Dedifferentiated amniotic fluid mesenchymal stem cell (primary cell): ENCODE measurements around the gene CEP120.
"Not testable (repeated sequence)": the region's sequence is repeated elsewhere in the genome, so short reads cannot be mapped to it uniquely, and the experiment has no call there.

Experiments
- DNase-seq: peaks from one replicate; pipeline ENCODE4 v3.0.0-alpha.2; 2016; ENCODE audit errors: extremely low spot score

The CEP120 gene

DNA sequence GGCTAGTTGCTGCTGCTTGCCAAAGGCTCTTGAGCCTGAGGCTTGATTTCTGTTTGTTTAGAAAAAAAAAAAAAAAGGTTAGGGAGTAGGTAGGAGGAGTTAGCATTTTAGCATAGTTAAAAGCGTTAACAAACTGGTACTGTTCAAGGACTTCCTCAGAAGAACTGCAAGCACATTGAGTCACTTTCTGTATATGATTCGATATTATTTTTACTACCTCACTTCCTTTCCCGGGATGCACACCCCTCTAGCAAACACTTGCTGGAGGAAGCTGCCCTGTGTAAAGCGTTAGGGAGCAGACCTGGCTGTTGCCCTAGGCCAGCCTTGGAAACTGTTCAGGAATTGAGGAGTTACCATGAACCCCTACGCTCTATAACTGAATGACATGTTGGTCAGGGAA is 15.7 kb upstream of the CEP120 start:
- no peak for DNase-seq

DNA sequence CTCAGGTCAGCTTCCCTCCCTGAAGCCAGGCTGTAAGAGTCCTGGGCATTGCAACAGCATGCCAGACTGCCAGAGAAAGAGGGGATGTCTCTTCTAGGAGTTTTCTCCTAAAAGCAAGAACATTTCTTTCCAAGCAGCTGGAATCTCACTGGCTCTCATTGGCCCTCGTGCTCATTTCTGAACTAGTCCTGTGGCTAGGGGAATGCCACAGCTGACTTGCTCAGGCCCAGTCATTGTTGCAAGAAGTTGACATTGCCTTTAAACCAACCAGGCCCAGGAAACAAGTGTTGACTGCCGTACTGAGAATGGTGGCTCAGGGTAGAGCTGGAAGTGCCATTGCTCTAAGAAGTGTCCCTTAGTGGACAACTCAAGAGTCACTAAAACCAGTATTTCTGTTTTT is 15.0 kb upstream of the CEP120 start:
- no peak for DNase-seq

DNA sequence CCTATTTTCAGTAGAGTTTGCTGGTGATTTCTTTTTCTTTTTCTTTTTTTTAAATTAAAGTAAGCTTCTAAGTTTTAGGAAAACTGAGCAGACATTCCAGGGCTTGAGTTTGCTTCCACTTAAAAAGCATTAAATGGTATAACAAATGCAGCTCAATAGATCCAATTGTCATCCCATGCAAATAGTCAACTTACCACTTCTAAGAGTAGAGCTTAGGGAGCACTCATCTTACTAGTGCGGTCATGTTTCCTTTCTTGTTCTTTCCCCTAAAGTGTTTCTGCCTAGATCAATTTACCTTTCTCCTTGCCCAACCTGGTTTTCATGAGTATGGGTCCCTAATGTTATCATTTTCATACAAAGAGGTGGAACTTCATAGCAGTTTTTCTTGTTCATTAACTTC is 13.0 kb upstream of the CEP120 start:
- DNase-seq: no peak

DNA sequence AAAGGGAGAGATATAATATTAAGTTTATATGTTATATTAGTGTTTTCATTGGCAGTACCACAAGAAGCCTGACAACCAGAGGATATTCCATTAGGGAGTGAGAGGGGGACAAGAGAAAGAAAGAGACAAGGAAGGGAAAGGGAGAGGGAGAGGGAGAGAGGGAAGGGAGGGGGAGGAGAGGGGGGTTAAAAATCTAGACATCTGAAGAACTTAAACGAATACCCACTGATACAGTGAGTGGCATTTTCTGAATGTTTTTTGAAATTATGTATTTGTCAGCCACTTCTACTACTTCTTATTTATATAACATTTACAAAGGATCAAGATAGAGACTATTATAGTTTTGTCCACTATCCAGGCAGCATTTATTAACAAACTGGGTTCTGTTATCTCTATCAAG is 11.6 kb upstream of the CEP120 start:
- no peak for DNase-seq

DNA sequence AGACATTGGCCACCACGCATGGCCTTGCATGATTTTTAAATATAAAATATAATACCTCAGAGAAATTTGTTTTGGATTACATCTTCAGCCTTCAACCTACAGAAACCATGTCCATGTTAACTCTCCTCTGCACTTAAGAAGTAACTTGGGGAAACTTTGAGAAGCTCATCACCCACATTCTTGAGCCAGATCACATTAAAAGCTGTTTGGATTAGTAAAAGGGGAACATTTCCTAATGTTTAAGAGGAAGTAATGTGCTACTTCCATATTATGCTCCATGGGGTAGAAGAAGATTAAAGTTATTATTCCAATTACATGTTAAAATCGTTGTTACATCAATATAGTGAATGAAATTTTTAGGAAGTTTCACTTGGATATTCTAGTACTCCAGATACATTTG is 10.4 kb upstream of the CEP120 start:
- DNase-seq: no peak

DNA sequence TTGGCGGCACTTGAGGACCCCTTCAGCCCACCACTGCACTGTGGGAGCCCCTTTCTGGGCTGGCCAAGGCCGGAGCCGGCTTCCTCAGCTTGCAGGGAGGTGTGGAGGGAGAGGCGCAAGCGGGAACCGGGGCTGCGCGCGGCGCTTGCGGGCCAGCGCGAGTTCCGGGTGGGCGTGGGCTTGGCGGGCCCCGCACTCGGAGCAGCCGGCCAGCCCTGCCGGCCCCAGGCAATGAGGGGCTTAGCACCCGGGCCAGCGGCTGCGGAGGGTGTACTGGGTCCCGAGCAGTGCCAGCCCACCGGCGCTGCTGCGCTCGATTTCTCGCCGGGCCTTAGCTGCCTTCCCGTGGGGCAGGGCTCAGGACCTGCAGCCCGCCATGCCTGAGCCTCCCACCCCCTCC is 7.2 kb upstream of the CEP120 start:
- DNase-seq: not testable (repeated sequence)

DNA sequence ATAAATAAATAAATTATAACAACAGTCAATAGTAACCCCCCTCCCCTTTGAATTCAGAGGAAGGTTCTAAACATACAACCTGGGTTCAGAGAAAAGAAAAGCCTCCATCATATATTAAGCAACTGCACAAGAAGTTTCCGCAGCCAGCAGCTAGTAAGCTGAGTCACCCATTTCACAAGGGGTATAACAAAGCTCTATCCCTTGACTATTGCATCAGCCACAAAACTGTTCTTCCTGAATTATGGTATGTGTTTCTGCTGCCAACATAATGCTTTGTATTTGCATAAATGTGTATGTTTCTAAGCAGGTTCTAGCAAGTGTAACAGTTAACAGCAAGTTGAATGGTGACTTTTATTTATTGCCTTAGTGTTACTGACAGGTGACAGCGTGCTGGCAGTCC is 6.8 kb upstream of the CEP120 start:
- DNase-seq: peak; percentile 90

DNA sequence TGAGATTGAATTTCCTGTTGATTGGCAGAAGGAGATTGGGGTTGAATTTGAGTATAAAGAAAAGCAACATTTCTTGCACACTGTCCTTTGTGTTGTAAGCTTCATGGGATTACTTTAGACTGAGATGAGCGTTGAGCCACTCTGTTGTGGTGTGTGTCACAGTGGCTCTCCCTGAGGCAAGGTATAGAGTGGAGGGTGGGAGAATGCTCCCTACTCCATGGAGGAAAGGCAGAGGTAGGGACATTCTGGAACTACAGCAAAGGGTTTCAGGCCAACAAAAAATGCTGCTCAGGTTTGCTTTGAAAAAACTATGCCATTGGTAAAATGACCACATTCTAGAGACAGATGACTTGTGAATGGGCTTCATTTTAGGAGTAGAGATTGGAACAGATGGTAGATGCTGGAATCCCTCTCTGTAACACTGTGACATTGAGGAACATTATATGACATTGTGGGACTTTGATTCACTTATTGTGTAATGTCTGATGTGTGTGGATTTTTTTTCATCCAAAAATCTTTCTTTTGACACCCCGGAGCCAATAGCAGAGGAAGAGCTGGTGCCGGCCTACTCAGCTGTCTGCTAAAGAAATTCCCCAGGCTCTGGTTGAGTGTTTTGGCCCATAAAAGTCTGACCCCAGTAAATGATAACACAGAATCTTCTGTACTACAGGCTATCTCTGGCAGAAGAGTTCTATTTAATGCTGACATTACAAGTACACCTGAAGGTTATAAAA is 6.2 kb upstream of the CEP120 start:
- no peak for DNase-seq

DNA sequence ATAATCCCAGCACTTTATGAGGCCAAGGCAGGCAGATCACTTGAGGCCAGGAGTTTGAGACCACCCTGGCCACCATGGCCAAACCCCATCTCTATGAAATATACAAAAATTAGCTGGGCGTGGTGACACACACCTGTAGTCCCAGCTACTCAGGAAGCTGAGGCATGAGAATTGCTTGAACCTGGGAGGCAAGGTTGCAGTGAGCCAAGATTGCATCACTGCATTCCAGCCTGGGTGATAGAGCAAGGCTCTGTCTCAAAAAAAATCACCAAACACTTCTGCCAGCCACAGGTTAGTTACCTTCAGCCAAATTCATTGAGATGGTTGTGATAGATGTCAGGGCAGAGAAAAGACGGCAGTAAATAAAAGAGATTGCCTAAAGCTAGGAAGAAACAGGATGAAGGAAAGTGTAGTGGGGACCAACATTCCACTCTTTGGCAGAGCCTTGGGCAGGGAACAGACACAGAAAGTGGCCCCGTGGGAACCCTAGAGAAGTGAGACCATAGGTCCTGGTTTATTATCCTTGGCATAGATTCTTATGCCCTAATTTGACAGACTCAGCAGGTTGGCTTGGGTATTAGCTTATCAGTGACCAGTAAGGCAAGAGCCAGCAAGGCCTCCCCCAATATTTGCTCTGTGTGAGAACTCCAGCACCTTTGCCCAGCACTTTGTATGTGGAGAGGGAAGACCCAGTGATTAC is 5.5 kb upstream of the CEP120 start:
- no peak for DNase-seq

DNA sequence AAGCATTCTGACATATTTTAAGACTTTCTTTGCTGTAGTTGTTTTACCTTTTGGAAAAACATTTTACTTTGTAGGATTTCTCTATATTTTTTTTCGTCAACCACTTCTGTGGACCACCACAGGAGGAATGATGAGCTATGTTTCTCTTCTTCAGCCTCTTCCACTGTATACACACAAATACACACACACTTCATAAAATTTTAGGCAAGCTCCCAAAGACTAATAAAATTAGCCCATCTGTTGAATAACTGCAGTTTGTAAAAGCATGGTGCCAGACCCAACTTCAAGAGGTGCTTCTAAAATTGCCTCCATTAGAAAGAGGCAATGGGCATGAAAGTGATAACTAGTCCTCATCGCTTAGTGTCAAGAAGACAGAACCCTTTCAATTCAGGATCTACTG is 4.1 kb upstream of the CEP120 start:
- no peak for DNase-seq

DNA sequence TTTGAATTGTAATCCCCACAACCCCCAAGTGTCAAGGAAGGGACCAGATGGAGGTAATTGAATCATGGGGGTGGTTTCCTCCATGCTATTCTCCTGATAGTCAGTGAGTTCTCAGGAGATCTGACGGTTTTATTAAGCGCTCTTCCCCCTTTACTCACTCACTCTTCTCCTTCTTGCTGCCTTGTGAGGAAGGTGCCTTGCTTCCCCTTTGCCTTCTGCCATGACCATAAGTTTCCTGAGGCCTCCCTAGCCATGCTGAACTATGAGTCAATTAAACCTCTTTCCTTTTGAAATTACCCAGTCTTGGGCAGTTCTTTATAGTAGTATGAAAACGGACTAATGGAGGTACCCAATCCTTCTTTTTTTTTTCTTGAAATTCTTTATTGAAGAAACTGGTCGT is 2.2 kb upstream of the CEP120 start:
- DNase-seq: no peak

DNA sequence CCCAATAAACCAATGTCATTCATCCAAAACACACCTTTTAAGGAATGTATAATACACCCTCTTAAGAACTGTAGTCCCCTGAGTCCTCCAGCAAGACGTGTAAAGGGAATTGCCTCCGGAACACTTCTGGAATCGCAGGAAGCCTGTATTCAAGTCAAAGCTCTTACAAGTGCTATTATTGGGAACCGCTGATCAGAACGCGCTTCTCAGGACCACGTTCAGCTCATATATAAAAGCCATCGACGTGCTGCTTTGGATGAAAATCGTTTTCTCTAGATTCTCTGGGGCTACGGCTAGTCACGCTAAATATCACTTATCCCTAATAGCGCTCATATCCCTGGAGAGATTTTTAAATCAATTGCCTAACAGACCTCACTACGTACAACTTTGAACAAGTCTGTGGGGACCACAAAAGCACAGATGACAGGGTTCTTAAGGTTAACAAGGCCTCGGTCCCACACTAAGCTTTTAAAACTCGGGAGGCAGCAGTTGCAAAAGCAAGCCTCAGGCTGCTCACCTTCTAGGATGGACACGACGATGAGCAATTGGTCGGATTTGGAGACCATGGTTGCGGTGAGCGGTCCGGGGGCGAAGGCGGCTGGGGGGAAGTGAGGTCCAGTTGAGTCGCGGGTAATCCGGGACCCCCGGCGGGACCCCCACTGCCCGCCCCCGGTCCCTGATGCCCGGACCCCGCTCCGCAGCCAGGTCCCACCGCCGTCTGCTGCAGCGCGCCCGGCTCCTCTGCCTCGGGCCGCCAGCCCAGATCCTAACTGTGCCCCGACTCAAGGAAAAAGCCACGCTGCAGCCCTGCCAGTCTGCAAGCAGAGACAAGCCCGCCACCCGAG is 548 bp downstream of the CEP120 start:
- DNase-seq: peak; percentile 15

DNA sequence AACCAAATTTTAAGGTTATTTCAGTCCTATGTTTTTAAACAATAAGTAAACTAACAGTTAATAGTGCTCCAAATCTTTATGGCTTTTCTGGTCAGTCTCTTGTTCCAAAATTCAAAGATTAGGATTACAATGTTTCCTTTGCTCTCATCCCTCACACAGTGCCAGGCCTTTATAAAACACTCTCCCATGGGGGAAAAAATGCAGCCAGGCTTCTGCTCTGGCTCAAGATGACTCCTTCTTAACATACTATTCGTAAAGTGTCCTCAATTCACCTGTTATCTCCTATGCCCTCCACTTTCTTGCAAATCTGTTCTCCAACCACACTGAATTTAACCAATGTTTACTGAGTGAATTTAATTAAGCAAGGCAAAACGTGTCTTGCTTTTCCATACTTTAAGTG is 1.4 kb downstream of the CEP120 start:
- DNase-seq: no peak

DNA sequence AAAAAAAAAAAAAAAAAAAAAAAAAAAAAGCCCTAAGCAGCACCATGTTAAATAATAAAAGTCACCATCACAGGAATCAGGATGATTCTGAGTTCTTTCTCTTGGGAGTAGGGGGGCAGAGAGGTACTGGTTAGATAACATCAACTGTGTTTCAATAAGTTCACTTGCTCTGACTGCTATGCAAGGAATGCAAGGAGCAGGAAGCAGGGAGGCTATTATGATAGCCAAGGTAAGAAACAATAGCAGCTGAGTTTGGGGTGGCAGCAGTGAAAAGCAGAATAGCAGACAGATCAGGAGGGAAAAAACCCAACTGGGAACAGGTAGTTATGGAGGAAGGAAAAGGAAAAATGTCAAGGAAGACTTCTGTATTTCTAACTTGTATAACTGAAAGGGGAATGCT is 8.2 kb downstream of the CEP120 start:
- no peak for DNase-seq

DNA sequence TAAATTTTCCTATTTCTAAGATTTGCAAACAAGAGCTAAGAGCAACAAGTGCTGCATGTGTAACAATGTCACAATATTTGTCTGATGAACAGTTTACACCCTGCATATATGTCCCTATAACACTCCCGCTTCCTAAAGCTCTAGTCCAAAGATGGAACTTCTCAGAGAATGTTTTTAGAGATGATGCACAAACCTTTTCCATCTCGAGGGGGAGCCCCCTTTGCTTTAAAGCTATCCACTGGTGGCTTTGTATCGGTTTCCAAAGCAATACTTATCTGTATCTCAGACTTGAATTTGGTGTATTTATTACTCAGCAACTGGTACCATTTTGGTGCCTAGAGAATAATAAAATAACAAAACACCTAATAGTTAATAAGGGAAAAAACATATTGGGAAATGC is 11.0 kb downstream of the CEP120 start:
- no peak for DNase-seq

DNA sequence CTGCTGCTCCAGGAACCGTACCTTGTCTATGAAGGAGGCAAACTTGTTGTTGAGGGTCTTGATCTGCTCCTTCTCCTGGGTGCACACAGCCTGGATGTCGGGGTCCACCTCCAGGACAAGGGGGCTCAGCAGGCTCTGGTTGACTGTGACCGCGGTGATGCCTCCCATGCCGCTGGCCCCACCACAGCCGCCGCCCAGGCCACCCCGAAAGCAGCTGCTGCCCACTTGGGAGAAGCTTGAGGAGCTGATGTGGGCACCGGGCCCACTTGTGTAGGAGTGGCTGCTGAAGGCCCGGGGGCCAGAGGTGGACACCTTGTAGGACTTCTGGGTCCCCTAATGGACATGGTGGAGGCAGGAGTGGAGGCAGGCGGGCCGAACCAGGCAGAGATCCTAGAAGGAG is 21.2 kb downstream of the CEP120 start:
- not testable (repeated sequence) for DNase-seq

DNA sequence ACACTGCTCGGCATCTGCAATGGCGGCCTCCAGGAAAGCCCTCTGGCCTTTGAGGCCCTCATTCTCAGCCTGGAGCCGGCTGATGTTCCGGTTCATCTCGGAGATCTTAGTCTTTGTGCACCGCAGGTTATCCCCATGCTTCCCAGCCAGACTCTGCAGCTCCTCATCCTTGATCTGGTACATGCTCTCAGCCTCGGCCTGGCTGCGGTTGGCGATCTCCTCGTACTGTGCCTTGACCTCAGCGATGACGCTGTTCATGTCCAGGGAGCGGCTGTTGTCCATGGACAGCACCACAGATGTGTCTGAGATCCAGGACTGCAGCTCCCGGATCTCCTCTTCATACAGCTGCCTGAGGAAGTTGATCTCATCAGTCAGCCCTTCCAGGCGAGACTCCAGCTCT is 21.9 kb downstream of the CEP120 start:
- no peak for DNase-seq

DNA sequence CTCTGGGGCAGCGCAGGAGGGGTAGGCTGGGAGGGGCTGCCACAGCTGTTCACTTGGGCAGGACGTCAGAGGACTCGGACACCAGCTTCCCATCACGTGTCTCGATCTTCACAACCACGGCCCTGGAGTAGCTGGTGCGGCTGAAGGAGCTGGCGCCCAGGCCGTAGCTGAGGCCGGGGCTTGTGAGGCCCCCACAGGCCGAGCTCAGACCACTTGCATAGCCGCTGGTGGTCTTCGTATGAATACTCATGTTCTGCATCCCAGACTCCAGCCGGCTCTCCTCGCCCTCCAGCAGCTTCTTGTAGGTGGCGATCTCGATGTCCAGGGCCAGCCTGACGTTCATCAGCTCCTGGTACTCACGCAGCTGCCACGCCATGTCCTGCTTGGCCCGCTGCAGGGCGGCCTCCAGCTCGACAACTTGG is 22.3 kb downstream of the CEP120 start:
- not testable (repeated sequence) for DNase-seq

DNA sequence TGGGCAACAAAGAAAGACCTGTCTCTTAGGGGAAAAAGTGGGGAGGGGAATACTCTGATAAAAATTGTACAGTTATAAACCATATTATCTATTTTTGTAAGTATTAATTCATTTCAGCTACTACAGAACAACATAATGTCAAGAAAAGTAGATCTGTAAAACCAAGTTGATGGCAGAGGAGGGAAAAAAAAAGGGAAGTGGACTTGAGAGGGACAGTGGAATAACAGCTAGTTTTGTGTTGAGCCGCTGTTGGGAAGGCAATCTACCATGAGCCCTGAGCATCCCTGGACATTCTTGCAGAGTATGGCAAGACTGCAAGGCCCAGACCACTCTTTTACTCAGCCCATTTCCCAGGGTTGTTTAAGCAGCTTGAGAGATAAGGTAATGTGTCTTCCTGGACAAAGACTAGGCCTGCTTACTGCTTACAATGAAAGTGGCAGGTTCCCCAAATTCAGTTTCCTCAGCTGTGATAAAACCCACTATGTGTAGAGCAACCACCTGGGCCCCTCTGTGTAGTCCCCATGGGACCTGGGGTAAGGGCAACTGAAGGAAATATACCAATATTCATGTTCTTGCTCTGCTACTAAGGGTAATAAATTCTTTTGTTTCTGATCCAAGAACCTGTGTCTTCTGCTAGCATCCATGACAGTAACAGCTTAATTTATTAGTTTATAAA is 25.0 kb downstream of the CEP120 start:
- DNase-seq: no peak

DNA sequence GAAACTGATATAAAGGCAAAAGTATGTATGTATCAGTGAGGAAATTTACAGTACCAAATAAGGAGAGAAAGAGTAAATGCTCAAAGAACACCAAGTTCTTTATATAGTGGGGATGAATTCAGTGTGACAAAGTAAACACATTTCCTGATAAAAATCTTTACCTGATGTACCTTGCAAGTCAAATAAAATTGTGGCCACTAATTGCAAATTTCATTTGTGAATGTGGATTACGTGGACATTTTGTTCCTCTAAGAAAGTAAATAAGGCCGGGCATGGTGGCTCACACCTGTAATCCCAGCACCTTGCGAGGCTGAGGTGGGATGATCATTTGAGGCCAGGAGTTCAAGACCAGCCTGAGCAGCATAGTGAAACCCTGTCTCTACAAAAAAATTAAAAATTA is 25.7 kb downstream of the CEP120 start:
- DNase-seq: no peak

DNA sequence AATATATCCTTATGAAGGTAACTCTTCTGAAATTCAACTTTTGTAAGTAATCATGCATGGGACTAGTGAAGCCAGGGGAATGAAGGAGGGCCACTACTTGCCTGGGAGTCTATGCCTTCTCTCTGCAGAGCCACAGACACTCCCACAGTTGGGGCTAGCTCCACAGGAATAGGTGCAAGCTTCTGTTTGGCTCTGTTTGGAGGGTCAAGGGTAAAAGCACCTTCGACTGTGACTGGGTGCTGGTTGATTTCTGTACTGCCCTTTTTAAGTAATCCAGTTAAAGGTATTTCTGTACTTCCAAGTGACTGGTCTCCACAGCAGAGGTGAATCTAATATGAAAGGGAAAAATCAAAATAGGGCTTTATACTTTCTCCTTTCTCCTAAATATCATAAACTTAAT is 32.2 kb downstream of the CEP120 start:
- DNase-seq: no peak

DNA sequence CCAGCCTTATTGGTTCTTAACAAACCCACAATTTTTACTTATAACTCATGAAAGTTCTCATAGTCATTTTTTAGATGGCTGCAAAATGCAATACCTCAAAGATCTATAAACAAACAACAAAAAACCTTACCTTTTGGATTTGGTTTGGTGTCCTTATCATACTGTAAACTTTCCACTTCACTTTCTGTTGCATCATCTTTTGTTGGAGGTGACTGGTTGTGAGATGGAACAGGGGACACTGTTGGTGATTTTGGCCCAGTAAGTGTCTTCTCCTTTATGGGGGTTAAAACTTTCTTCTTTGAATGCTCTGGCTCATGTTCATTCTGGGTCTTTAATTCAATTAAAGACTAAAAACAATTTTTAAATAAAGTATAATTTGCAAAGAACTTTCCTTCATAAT is 33.4 kb downstream of the CEP120 start:
- DNase-seq: no peak
